DMS153 (cell line): ENCODE measurements around the gene NME3.
A peak's percentile ranks its signal among the peaks of the same experiment; 100 is the strongest.

Experiments used
- DNase-seq: peaks from one replicate; lab custom pipeline; 2025; lab: John Stamatoyannopoulos, UW

Gene NME3

DNA sequence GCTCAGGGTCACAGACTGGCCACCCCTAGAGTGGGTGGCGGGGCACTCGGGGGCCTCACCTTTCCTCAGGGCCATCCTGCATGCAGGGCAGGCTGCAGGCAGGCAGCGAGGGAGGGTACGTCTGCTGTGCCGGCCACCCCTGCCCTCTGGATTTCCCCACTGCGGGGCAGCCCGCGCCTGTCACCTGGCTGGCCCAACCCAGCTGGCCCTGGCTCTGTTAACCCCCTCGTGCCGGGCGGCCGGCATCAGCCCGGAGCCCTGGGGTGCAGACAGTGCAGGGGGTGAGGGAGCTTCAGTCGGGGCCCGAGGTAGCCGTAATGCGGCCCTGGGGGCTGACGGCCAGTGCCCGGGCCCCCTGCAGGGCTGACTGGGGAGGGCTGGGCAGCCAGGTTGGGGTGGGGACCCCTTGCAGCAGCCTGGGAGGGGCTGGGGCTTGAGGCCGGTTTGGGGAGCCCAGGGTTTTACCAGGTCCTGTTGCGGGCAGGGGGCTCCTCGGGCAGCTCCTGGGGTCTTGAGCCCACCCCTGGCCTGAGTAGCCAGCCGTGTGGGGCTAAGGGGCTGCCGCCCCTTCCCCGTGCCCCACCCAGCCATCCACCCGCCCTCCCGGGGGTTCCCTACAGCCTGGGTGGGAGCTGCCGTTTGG lies 22.4 kb upstream of the NME3 start, which contains the start of gene IGFALS:
TSS of gene IGFALS (minus strand) at position 128 of the 643 bp plus-strand sequence. CDS start at position 75, 53 bp downstream.
- no peak for DNase-seq

DNA sequence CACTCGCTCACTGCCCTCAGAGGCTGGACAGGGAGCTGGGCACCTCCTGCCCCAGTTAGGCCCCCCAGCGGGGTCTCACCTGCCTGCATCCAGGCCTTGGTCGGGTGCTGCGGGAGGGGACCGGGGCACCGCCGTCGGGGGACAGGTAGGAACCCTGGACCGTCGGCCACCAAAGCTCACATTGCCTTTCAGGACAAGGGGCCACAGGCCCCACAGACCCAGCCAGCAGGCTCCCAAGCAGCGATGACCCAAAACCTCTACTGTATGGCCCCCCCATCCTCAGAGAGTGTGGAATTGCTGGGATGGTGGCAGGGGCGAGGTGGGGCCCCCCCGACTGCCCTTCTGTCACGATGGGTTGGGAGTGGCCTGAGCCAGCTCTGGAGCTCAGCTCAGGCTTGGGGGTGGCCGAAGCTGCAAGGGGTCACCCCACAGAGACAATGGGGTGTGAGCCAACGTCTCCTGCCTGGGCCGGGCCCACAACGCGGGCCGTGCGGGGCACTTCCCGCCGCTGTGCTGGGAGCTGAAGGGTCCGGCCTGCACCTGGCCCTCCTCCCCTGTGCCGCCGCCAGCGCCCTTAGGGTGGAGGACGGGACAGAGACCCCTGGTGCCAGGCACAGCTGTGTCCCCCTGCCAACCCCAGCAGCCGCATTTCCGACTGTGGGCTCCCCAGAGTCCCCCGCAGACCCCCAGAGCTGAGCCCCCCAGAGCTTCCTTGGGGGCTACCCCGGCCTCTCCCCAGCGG lies 21.7 kb upstream of the NME3 start:
- no peak for DNase-seq

DNA sequence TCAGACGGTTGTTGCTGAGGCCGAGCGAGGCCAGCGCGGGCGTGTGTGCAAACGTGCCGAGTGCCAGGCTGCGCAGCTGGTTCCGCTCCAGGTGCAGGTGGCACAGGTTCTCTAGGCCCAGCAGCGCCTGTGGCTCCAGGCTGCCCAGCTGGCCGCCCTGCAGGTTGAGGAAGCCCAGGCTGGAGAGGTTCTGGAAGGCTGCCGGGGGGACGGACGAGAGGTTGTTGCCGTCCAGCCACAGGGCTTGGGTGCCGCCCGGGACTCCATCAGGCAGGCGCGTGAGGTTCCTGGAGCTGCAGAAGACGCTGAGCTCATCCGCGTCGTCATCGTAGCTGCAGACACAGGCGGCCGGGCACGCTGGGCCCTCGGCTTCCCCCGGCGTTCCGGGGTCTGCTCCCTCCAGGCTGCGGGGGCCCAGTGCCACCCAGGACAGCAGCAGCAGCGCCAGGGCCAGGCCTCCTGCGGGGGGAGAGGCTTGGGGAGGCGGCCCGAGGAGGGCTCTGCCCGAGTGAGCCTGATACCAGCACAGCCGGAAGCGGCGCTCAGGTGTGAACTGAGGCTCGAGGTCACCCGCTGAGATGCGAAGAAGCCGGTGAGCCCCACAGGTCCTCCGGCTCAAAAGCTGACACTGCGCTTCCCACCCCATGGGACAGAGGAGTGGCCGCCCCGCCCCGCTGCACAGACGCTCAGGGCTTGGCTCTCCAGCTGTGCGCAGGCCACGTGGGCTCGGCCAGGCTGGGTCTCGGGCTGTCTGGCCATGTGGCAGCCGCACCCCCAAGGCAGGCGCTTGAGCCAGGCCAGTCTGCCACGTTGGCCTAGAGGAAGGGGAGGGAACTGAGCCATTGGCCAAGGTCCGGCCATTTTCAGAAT lies 20.8 kb upstream of the NME3 start:
- no peak for DNase-seq

DNA sequence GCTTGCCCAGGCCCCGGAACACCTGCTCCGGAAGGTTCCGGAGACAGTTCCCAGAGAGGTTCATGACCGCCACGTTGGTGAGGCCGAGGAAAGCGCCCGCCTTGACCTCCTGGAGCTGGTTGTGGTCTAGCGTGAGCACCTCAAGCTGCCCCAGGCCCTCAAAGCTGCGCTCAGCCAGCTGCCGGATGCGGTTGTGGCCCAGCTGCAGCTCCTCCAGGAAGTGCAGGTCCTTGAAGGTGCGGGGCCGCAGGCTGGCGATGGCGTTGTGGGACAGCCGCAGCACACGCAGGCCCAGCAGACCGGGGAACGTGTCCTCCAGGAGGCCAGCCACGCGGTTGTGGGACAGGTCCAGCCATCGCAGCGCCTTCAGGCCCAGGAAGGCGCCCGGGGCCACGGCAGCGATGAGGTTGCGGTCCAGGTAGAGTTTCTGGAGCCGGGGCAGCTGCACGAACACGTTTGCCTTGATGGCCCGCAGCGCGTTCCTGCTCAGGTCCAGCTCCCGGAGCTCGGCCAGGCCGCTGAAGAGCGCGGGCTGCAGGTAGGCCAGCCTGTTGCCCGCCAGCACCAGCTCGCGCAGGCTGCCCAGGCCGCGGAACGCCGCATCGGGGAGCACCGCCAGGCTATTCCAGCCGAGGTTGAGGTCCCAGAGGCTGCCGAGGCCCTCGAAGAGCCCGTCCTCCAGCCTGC lies 20.1 kb upstream of the NME3 start:
- DNase-seq: no peak

DNA sequence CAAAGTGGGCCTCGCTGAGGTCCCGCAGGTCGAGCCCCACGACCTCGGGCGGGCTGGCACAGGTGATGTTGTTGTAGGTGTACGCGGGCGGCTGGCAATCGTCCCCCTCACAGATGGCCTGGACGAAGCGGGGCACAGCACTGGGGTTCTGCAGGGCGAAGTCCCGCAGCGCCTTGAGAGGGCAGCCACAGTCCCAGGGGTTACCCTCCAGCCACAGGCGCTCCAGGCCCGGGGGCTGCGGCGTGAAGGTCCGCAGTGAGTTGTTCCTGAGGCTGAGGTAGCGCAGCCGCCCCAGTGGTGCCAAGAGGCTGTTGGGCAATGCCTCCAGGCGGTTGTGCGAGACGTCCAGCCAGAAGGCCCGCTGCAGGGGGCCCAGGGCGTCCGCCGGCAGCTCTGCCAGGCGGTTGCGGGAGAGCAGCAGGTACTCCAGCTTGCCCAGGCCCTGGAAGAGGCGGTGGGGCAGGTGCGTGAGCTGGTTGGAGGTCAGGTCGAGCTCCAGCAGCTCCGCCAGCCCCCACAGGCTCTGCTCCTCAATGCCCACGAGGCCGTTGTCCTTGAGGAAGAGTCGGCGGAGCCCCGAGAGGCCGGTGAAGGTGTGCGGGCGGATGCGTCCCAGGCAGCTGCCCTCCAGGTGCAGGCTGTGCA lies 19.4 kb upstream of the NME3 start:
- DNase-seq: no peak

DNA sequence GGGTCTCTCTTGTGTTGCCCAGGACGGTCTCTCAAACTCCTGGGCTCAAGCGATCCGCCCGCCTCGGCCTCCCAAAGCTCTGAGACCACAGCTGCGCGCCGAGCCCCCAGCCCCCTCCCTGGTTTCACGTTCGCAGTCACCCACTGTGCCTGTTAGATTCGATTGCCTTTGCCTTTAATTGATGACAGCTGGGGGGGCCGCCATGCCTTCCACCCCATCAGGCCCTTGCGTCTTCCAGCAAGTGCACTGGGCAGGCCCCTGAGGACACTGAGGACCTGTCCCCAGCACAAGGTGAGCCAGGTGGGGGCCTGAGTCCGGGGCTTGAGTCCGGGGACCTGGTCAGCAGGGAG lies 18.9 kb upstream of the NME3 start:
- no peak for DNase-seq

DNA sequence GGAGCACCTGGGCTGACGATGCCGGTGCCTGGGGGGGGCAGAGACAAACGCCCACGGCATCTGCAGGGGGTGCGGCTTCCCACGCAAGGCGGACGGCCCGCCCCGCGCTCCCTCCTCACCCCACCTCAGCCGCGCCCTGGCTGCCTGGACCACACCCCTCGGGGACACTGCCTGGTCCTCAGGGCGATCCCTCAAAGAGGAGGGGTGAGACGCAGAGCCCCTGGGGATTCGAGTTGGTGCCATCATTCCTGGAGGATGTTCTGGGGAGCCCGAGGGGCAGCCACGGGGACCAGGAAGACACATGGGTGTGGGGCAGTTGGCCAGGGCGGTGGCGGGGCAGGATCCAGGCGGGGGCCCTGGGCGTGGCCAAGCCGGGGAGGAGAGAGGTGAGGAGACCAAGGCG lies 18.3 kb upstream of the NME3 start:
- DNase-seq: no peak

DNA sequence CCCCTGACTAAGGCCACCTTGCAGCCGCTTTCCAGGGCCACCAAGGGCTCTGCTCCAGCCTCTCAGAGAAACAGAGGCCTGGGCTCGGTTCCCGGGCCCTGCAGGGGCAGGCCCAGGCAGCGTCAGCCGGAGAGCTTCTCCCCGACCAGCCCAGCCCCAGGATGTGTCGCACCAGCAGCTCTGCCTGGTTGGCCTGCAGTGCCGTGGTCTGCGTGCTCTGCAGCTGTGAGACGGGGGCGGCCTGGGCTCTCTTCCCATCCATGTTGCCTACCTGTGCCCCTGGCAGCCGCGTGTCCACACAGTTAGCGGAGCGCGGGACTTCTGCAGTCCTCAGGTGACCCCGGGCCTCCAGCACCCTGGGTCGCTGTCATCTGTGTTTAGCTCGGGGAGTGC lies 17.4 kb upstream of the NME3 start:
- no peak for DNase-seq

DNA sequence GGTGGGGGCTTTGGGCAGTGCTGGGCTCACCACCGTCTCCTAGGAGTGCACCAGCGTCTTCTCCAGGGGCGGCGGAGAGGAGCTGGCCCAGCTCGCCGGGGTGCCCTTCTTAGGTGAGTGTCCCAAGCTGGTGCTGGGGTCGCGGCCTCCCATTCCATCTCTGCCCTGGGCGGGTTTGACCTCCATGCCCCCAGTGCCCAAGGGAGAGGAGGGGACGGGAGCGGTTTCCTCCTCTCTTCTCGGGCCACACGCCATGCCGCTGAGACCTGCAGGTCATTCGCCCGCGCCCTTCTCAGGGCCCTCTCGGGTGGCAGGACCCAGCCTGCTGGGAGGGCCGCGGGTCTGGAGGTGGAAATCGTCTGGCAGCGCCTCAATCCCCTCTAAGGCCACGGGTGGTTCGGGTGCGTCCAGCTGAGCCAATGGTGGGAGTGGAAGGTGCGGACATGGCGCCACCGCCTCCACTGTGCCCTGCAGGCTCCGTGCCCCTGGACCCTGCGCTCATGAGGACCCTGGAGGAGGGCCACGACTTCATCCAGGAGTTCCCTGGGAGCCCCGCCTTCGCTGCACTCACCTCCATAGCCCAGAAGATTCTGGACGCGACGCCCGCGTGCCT lies 16.9 kb upstream of the NME3 start:
- no peak for DNase-seq

DNA sequence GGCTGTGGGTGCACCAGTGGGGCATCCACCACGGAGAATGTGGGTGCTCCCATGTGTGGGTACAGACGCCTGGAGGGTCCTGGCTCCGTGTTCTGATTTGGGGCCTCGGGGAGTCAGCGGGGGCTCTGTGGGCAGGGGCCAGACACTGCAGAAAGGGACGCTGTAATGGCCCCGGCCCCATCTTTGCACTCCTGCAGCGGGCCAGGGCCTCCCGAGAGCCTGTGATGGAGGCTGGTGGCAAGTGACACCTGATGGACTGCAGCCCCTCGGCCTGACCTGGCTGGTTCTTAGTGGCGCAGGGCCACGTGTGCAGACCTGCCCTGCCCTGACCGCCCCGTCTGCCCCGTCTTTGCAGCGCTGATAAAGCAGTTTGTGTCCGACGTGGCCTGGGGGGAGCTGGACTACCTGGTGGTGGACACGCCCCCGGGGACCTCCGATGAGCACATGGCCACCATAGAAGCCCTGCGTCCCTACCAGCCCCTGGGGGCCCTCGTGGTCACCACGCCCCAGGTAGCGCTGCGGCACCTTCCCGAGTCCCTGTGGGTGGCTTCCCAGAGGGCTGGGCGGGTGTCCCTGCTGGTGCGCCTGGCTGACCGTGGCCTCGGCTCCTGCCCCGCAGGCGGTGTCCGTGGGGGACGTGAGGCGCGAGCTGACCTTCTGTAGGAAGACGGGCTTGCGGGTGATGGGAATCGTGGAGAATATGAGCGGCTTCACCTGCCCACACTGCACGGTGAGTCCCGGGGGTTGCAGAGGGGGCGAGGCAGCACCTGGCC lies 16.2 kb upstream of the NME3 start:
- DNase-seq: no peak

DNA sequence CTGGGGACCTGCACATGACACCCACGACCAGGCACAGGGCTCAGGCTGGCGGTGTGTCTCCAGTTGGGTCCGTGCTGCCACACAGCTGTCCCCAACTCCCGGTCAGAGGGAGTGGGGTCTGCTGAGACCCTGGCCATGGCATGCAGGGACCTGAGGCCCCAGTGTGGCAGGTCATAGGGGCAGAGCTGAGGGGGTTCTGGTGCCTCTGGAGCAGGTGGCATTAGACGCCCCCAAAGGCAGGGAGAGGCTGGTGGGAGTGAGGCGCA lies 15.6 kb upstream of the NME3 start:
- DNase-seq: no peak

DNA sequence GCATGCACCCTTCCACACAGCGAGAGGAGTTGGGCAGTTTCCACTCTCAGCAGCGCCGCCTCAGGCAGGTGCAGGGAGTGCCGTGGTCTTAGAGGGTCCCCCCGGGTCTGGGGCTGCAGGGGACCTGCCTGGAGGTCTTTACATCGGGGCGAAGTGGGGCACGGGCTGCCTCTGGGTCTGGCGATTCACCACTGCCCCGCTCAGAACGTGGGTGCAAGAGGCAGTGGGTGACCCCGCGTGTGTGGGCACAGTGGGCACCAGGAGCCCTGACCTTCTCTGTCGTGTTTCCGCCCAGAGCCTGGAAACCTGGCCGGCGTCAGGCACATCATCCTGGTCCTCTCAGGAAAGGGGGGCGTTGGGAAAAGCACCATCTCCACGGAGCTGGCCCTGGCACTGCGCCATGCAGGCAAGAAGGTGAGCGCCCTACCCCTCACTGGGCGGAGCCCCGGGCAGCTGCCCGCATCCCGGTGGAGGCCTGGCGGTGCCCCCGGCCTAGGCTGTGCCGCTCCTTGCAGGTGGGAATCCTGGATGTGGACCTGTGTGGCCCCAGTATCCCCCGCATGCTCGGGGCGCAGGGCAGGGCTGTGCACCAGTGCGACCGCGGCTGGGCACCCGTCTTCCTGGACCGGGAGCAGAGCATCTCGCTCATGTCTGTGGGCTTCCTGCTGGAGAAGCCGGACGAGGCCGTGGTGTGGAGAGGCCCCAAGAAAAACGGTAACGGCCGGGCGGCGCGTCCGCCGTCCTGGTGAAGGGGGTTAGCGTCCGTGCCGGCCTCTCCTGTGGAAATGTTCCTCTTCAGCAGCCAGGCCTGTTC lies 15.1 kb upstream of the NME3 start:
- no peak for DNase-seq

DNA sequence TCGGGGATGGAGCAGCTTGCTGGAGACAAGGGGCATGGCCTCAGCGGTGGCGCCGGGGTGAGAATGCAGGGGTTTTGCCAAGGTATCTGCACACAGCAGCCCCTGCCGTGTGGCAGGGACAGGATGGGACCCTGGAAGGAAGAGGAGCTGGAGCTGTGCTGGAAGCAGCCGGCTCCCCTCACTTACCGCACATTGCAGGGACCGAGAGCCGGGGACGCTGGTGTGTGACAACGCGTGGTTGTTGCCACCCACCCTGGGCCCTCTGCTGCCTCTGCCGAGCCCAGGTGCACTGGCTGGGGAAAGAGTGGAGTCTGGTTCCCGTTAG lies 14.5 kb upstream of the NME3 start:
- no peak for DNase-seq

DNA sequence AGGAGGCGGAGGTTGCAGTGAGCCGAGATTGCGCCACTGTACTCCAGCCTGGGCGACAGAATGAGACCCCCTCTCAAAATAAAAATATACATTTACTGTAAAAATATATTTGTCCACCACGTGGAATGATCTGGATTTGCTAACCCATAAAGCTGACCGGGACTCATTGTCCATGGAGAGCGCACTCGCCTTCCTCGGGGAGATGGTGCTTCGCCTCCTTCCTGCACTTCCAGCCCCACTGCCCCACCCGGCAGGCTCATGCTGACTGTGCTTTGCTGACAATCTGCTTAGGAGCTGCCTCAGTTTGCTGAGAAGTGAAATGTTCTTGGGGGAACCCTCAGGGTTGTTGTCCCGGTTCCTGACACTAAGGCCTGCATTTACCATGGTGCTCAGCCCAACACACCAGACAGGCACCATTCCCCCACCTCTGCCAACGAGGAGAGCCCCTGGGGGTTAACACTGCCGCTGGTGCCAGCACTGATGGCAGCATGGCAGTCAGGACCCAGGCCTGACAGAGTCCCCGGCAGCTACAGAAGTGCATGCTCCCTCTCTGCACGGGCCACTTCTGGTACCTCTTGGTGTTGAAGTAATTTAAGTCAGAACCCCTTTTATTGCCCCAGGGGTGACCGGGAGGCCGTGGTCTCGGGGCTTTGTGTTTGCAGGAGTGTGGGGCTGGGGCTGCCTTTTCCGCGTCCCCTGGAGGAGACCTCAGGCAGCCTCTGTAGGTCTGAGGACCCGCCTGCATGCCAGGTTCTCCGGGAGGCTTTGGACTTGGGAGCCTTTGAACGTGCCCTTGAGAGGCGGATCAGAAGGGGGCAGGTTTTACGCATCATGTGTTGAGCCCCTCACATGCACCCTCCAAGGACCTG lies 13.9 kb upstream of the NME3 start:
- no peak for DNase-seq

DNA sequence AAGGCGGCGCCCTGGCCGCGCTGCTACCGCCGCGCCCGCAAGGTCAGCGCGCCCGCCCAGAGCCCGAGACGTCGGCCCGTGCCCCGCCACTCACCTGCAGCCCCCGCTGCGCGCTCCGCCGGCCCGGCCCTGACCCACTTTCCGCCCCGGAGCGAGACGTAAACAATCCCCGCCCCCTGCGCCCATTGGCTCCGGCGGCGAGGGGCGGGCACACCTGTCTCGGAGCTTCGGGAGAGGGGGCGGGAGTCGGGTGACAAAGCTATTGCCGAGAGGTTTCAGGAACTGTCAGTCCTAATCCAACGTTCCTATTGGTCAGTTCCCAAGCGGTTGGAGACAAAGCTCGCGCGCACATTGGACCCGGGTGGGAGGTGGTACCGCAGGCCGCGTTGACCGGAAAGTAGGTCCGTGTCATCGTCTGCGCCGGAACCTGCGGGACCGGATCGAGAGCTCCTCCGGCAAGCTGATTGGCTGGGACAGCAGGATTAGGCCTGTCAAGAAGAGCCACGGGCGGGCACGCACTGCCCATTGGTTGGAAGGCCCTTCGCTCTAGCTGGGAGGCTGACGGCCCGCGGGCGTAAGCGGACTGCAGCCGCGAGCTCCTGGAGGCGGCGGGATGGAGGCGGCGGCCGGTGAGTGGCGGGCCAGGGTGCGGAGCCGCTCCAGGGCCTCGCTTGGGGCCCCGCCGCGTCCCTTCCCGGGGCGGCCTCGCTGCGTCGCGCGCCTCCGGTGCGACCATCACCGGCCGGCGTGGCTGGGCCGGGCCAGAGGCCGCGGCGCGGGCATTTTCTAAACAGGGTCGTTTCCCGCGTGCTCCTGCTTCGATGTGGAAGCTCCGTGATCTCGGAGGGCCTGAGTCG lies 11.3 kb upstream of the NME3 start, which contains the start of the genes NUBP2 and SPSB3:
TSS of gene NUBP2 (plus strand) at position 553 of the 857 bp plus-strand sequence. CDS start at position 614, 61 bp downstream.
TSS of gene SPSB3 (minus strand) at position 164 of the 857 bp plus-strand sequence. CDS start 1,088 bp downstream, outside the sequence.
- peak; percentile 100 for DNase-seq

DNA sequence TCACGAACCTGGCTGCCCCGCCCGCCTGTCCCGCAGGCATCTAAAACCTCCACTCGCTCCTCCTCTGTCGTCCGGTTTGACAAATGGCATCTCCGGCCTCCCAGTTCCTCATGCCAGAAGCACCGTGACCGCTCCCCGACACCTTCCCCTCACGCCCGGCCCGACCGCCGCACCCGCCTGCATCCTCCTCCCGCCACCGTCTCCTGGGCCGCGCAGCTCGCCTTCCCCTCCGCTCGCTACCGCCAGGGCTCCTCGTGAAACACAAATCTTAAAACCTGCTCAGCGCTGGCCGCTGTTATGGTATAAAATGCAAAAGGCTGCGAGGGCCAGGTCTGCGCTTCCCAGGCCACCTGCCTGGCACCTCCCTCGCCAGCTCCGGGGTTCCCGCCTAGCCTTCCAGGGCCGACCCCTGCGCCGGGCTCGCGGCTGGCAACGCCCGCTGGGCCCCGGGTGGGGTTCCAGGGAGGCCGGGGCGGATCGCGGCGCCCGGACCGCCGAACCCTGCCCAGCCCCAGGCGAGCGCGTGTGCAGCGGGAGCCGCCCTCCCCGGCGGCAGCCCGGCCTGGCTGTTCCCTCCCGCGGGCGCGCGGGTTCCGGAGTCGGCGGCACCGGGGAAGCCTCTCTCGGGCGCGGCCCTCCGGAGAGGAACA lies 10.5 kb upstream of the NME3 start:
- no peak for DNase-seq

DNA sequence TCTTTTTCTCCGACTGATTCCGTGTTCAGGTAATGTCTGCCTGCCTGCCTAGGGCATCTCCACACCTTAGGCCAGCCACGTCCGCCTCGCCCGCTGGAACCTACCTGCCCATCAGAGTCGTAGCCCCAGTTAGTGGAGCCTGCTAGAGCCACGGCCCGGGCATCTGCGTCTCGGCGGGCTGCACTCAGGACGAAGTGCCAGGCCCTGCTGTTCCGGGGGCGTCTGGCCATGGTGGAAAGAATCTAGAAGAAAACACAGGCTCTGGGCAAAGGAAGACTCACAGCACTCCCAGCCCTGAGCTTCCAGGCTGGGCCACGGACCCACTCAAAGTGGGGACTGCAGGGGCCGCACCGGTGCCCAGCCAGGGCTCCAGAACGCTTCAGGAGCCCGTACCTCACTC lies 9.9 kb upstream of the NME3 start:
- DNase-seq: no peak
